Muscle of leg (tissue), 11 donors: ENCODE results near the gene VPS51. TPM values are rescaled to one million over a fixed set of nuclear protein-coding genes. Genes with fewer than 3 reads are reported as not detected.

Experiments used
- DNase-seq: peaks from one replicate; pipeline ENCODE4 v3.0.0; 2013
- H3K27ac ChIP-seq: one replicate; pipeline ENCODE4 v1.5.1; 2013; ENCODE audit warnings: mild to moderate bottlenecking, low read length, control low read depth
- H3K27me3 ChIP-seq: one replicate; pipeline ENCODE4 v1.6.1; 2013; ENCODE audit warnings: low read length; ENCODE audit not compliant: control insufficient read depth, insufficient read depth
- H3K36me3 ChIP-seq: one replicate; pipeline ENCODE4 v1.6.1; 2013; ENCODE audit warnings: low read length; ENCODE audit not compliant: control insufficient read depth, insufficient read depth
- H3K4me1 ChIP-seq: one replicate; pipeline ENCODE4 v1.6.1; 2013; ENCODE audit warnings: low read length; ENCODE audit not compliant: control insufficient read depth, insufficient read depth
- H3K4me3 ChIP-seq: one replicate; pipeline ENCODE4 v1.5.1; 2013; ENCODE audit warnings: low read length, control low read depth
- H3K9me3 ChIP-seq: replicated peaks from 2 replicates; pipeline ENCODE4 v1.6.1; 2013; ENCODE audit warnings: low read depth, low read length; ENCODE audit not compliant: control insufficient read depth
- WGBS: methylation state at CpG from one replicate; pipeline ENCODE4 v1.1.5; 2013; ENCODE audit warnings: missing lambda C conversion rate; ENCODE audit not compliant: insufficient coverage; 5-methylcytosine and 5-hydroxymethylcytosine counted together
- polyA plus RNA-seq, 8 donors: library from polyadenylated mRNA; unstranded; fragments of 120-200 nt; gene quantifications; one replicate each; pipeline versions ENCODE4 v1.2.1 to v1.2.3, GENCODE V29; 2013; ENCODE audit warnings: inconsistent platforms in 1 of 8, low replicate concordance in 1 of 8; ENCODE audit not compliant: insufficient read length in 8 of 8, insufficient read depth in 1 of 8
- total RNA-seq: library from RNA; stranded (reverse); fragments of 120-200 nt; gene quantifications from one replicate; pipeline ENCODE4 v1.2.4, GENCODE V29; 2013

VPS51 gene
- total and polyA plus RNA-seq, 9 donors: 109 to 147 (median 135) TPM

DNA sequence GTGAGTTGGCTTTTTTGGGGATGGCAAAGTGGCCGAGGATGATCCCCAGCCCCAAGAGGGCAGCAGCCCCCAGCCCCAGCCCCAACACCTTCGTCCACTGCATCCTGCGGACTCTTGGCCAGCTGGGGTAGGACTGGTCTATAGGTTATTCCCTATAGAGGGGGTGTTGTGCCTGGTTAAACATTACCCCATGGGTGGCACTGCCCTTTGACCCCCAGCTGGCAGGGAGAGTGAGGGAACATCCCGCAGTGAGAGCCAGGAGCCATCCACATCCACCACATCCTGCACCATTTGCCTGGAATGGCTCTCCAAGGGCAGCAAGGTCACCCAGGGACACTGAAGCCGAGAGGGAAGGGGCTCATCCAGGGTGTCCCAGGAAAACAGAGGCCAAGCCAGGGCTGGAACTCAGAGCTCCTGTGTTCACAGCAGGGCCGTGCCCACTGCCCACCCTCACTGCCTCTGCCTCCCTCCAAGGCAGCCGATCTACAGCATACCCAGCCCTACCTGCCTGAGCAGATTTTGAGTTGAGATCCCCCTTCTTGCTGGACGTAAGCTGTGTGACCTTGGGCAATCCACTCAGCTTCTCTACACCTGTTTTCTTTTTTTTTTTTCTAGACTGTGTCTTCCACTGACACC lies 37.5 kb upstream of the VPS51 start, which contains the start of gene NAALADL1:
Gene NAALADL1, minus strand, starts transcription at position 135 of the 636 bp plus-strand sequence. Its CDS starts 32 bp downstream, at position 103.
- no peaks in the 10 kb centered on the region for H3K4me1 ChIP-seq
- H3K36me3 ChIP-seq: no peaks in the 10 kb centered on the region
- DNase-seq: no peak
- no peaks in the 10 kb centered on the region for H3K9me3 ChIP-seq
- peaks cover 2% of the 10 kb centered on the region for H3K27me3 ChIP-seq
- 73% methylated on average over 4 of the region's 8 CpGs for WGBS
- no peak within 1 kb of the TSS for H3K27ac ChIP-seq
- H3K4me3 ChIP-seq: no peak within 1 kb of the TSS

DNA sequence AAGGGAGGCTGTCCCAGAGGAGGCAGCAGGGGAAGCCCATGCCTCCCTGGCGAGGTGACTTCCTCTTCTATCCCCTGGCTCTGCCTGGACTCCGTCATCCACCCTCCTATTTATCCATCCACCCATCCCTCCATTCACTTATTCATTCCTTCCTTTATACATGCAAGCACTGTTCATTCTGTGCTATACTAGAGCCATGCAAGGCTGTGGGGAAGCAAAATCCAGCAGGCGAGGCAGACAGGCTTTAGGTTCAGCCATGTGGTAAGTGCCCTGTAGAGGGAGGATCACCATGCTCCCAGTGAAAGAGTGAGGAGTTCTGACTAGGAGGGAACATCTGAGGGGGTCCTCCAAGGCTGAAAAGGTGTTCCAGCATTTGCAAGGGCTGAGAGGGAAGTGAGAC lies 36.5 kb upstream of the VPS51 start:
- WGBS: 40% methylated on average over 1 of the region's 3 CpGs
- no peaks in the 10 kb centered on the region for H3K9me3 ChIP-seq

DNA sequence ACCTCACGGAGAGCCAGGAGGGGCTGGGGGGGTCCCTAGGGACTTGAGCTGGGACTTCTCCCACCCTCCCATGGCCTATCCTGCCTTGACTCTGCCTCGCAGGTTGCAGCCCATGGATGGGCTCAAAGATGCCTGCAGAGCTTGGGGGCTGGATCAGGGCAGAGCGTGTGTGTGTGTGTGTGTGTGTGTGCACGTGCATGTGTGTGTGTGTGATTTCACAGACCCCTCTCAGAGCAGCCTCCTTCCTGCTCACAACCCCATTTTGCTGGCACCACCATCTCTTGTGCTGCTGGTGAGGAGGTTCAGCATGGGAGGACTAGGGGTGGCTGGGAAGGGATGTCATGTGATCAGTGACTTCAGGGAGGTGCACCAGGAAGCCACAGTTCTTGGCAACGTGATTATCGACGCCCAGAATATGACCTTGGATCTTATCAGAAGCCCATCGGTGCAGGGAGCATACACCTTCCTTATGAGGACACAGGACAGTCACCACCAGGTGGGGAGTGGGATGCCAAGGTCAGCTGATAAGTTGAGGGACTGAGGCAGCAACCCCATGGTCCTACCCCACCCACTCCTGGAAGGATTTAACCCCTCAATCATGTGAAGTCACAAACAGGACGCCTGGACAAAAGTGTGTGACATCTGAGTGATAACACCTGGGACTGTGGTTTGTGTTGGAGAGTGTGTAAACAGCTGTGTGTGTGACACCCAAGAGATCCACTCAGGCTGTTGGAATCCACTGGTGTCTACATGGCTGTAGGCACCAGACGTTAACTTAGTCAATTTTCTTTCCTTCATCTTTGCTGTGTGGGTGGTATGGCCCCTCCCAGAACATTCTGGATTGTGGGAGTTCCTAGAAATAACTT lies 35.8 kb upstream of the VPS51 start:
- H3K27ac ChIP-seq: no peak overlapping the region
- no peaks in the 10 kb centered on the region for H3K9me3 ChIP-seq
- no peaks in the 10 kb centered on the region for H3K4me1 ChIP-seq
- no peaks in the 10 kb centered on the region for H3K27me3 ChIP-seq
- no peak for DNase-seq
- H3K4me3 ChIP-seq: no peak overlapping the region
- no peaks in the 10 kb centered on the region for H3K36me3 ChIP-seq
- 33% methylated on average over 3 of the region's 10 CpGs for WGBS

More for the DNA sequence above, 36.5 kb upstream of the VPS51 start:
- no peaks in the 10 kb centered on the region for H3K36me3 ChIP-seq
- H3K4me3 ChIP-seq: no peak overlapping the region
- no peak overlapping the region for H3K27ac ChIP-seq
- no peak for DNase-seq
- no peaks in the 10 kb centered on the region for H3K27me3 ChIP-seq
- H3K4me1 ChIP-seq: no peaks in the 10 kb centered on the region

DNA sequence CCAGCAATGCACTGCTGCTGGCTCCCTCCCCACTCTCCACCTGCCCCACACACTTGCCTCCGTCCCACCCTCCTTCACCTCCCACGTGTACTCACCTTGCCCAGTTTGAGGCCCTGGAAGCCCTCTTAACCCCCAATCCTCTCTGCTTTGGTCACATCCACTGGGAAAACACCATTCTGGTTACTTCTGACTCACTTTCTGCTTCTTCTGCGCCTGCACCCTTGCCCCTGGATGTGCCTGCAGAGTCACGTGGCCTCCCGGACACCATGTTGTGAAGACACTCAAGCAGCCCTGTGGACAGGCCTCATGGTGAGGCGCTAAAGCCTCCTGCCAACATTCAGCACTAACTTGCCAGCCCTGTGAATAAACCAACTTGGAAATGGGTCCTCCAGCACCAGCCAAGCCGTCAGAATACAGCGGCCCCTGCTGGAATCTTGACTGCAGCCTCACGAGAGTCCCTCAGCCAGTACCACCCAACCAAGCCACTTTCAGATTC lies 35.1 kb upstream of the VPS51 start:
- H3K27me3 ChIP-seq: no peaks in the 10 kb centered on the region
- H3K36me3 ChIP-seq: no peaks in the 10 kb centered on the region
- H3K27ac ChIP-seq: no peak overlapping the region
- WGBS: 52% methylated on average over 6 of the region's 9 CpGs
- H3K9me3 ChIP-seq: no peaks in the 10 kb centered on the region
- no peak overlapping the region for H3K4me3 ChIP-seq
- no peak for DNase-seq
- H3K4me1 ChIP-seq: no peaks in the 10 kb centered on the region

DNA sequence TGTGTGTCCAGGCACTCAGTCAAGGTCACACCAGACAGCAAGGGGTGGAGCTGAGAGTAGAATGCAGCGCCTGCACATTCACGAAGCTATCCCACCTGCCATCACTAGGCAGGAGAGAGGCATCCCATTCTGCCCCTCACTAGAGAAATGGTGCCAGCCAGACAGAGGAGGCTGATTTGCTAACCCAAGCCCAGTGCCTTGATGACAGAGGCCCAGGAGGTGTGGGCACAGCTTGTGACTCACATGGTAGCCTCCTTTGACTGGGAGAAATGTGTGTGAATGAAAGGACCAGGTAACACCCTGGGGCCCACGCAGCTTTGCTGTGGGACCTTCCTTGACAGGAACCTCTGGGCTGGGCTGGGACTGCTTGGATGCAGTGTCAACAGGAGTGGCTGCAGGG lies 32.5 kb upstream of the VPS51 start:
- Histone ChIP-seq H3K4me1 (no peaks in the 10 kb centered on the region), H3K27me3 (no peaks in the 10 kb centered on the region), H3K27ac (no peak overlapping the region), H3K36me3 (no peaks in the 10 kb centered on the region), H3K4me3 (no peak overlapping the region), H3K9me3 (no peaks in the 10 kb centered on the region)
- DNase-seq: no peak
- 76% methylated on average over 3 of the region's 3 CpGs for WGBS

DNA sequence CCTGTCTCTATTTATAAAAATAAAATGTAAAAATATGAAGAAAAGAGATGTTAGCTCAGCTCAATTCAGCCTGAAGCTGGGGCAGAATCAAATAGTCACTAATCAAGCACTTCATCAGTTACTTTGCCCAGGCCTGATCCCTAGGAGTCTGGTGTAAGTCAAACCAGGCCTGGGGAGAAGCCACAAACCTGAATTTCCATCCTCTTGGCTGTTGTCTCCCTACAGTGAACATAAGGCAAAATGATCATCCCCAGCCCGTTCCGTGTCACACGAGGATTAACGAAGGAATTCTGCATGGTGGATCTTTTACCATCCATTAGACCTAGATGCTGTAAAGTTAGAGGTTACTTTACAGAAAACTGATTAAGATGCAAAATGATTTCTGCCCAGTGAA lies 31.2 kb upstream of the VPS51 start:
- Histone ChIP-seq H3K4me3 (no peak overlapping the region), H3K36me3 (no peaks in the 10 kb centered on the region), H3K27me3 (no peaks in the 10 kb centered on the region), H3K4me1 (no peaks in the 10 kb centered on the region), H3K9me3 (no peaks in the 10 kb centered on the region), H3K27ac (no peak overlapping the region)
- WGBS: no CpG with 5 or more reads among the region's 4 CpGs
- DNase-seq: no peak

DNA sequence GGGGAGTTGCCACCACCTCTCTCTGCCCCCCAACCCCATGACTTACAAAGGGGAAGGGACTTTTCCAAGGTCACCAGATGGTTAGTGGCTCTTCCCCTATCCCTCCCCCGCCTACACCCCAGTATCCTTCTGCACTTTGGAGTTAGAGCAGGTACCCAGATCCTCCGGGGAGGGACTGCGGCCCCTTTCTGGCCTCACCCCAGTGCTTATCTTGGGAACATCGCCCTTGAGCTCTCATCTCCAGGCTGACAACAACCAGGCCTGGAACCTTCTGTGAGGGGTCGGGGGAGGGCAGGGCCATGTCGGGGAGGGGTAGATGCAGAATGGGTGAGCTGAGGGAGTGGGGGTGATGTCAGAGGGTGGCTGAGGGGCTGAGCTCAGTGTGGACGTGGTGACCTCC lies 30.2 kb upstream of the VPS51 start:
- Histone ChIP-seq H3K27ac (no peak overlapping the region), H3K4me1 (no peaks in the 10 kb centered on the region), H3K36me3 (no peaks in the 10 kb centered on the region), H3K4me3 (no peak overlapping the region), H3K9me3 (no peaks in the 10 kb centered on the region), H3K27me3 (no peaks in the 10 kb centered on the region)
- no peak for DNase-seq
- 73% methylated on average over 6 of the region's 7 CpGs for WGBS

DNA sequence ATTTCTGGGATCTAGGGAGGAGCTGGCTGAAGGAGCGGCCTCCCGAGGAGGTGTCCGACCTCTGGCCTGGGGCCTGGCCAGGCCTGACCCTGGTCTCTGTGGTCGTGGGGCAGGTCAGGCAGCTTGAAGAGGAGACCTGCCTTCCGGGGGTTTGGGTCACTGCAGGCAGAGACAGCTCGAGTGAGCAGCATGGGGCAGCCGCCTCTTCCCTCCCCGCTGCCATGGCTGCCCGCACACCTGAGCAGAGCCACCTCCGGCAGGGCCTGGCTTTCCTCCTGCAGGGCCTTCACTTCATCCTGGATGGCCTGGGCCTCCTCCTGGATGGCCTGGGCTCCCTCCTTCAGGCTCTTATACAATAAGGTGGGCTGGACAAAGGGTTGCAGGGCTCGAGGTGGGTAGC lies 29.7 kb upstream of the VPS51 start:
- Histone ChIP-seq H3K9me3 (no peaks in the 10 kb centered on the region), H3K4me3 (no peak overlapping the region), H3K27me3 (no peaks in the 10 kb centered on the region), H3K36me3 (no peaks in the 10 kb centered on the region), H3K27ac (no peak overlapping the region), H3K4me1 (no peaks in the 10 kb centered on the region)
- WGBS: 50% methylated on average over 8 of the region's 11 CpGs
- DNase-seq: no peak

DNA sequence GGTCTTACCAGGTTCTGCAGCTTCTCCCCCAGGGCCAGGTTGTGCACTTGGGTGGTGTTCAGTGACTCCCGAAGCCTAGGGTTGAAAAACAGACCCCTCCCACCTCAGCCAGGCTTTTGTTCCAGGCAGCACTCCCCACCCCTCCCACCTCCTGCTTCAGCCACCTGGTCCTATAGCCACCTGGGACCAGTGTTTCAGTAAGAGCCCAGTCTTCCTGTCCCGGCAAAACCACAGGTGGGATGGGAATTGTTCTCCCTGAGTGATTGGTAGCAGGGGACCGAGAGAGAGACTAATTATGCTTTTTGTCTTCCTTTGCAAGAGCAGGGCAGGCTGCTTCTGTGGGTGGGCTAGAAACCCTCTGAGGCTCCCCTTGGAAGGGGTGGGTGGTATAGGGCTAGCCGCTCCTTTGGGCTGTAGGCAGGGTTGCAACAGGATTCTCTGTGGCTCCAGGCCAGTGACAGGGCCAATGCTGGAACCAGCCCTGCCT lies 29.2 kb upstream of the VPS51 start:
- no peaks in the 10 kb centered on the region for H3K4me1 ChIP-seq
- 19% methylated on average over 4 of the region's 4 CpGs for WGBS
- no peaks in the 10 kb centered on the region for H3K9me3 ChIP-seq
- H3K27me3 ChIP-seq: no peaks in the 10 kb centered on the region
- H3K4me3 ChIP-seq: no peak overlapping the region
- DNase-seq: no peak
- no peaks in the 10 kb centered on the region for H3K36me3 ChIP-seq
- no peak overlapping the region for H3K27ac ChIP-seq

DNA sequence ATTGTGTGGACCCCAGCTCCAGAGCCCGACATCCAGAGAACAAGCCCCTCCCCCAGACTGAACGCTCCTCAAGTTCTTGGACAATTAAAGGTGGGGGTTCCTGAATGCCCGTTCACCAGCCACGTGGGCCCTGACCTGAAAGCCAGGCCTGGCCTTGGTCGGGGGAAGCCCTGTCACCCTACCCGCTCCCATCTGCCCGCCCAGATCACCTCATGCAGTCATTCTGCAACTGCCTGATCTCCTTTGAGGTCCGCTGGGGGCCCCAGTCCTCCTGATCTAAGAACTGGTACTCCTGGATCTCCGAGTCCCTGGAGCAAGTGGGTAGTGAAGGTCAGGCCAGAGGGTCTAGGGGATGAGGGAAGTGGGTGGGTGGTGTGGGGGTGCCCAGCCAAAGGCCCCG lies 28.6 kb upstream of the VPS51 start:
- H3K27ac ChIP-seq: no peak overlapping the region
- WGBS: 61% methylated on average over 5 of the region's 10 CpGs
- H3K4me1 ChIP-seq: no peaks in the 10 kb centered on the region
- H3K36me3 ChIP-seq: no peaks in the 10 kb centered on the region
- no peak overlapping the region for H3K4me3 ChIP-seq
- no peak for DNase-seq
- no peaks in the 10 kb centered on the region for H3K9me3 ChIP-seq
- no peaks in the 10 kb centered on the region for H3K27me3 ChIP-seq
